GM10847 (cell line): Measurements from ENCODE around the gene PNKP.

Experiments used
- POLR2A ChIP-seq: IDR thresholded peaks from 2 replicates; pipeline ENCODE4 v1.6.1; 2011; ENCODE audit not compliant: insufficient read length; ENCODE audit errors: extremely low read depth

The PNKP gene

GRCh38 chr19:49894879-49895565 lies 27.6 kb upstream of the PNKP start:
- TF ChIP-seq POLR2A, result no peak

- TF ChIP-seq POLR2A, result no peak
Observed at GRCh38 chr19:49894011-49894664, 26.8 kb upstream of the PNKP start.

- TF ChIP-seq POLR2A, result no peak
Observed at GRCh38 chr19:49892716-49893115, 25.3 kb upstream of the PNKP start.

- no peak for TF ChIP-seq POLR2A
Observed at GRCh38 chr19:49891393-49891792, 24.0 kb upstream of the PNKP start.

- TF ChIP-seq POLR2A, result no peak
Observed at GRCh38 chr19:49890349-49891311, 23.3 kb upstream of the PNKP start.

- TF ChIP-seq POLR2A, result no peak
Observed at GRCh38 chr19:49889687-49890348, 22.4 kb upstream of the PNKP start.

GRCh38 chr19:49889038-49889686 lies 21.8 kb upstream of the PNKP start:
- TF ChIP-seq POLR2A, result no peak

- no peak for TF ChIP-seq POLR2A
Observed at GRCh38 chr19:49888510-49888824, 21.1 kb upstream of the PNKP start.

GRCh38 chr19:49887665-49888509 lies 20.5 kb upstream of the PNKP start:
- no peak for TF ChIP-seq POLR2A

- no peak for TF ChIP-seq POLR2A
Observed at GRCh38 chr19:49887037-49887664, 19.8 kb upstream of the PNKP start.

GRCh38 chr19:49884760-49885159 lies 17.4 kb upstream of the PNKP start:
- TF ChIP-seq POLR2A, result no peak

- no peak for TF ChIP-seq POLR2A
Observed at GRCh38 chr19:49884109-49884508, 16.7 kb upstream of the PNKP start.

- TF ChIP-seq POLR2A, result no peak
Observed at GRCh38 chr19:49883094-49883493, 15.7 kb upstream of the PNKP start.

- no peak for TF ChIP-seq POLR2A
Observed at GRCh38 chr19:49882643-49883042, 15.3 kb upstream of the PNKP start.
